Fibroblast of pulmonary artery (primary cell): ENCODE measurements around the gene CACNA2D3.

Source experiments
- DNase-seq: peaks from one replicate; pipeline ENCODE4 v3.0.0-alpha.2; 2010; ENCODE audit warnings: low read depth
- H3K4me3 ChIP-seq: replicated peaks from 2 replicates; pipeline ENCODE4 v1.5.1; 2011; ENCODE audit warnings: low read depth, mild to moderate bottlenecking, control low read depth, low read length, moderate library complexity
- TF ChIP-seq, protein P1 (sequence below): IDR thresholded peaks from 2 replicates; pipeline ENCODE4 v1.5.1; 2011; ENCODE audit warnings: mild to moderate bottlenecking, control low read depth, low read length, inconsistent platforms; ENCODE audit errors: missing control alignments

The CACNA2D3 gene

DNA sequence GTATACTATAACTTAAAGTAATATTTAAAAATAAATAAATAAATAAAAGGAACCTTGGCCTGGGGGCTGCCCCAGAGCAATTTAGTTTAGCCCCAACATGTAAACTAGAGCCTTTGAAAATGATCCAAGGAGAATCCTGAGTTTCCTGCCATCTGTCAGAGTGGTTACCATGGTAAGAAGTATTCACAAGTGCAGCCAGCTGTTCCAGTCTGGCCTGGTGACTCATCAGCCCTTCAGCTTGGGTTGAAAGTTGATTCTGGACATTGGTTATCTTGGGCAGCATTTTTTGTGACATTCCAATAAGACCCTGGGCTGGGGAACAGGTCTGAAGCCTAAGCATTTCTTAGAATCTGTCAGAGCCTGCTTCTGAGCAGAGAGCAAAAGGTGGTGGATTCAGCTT lies 878.2 kb downstream of the CACNA2D3 start:
- TF ChIP-seq, protein P1, sequence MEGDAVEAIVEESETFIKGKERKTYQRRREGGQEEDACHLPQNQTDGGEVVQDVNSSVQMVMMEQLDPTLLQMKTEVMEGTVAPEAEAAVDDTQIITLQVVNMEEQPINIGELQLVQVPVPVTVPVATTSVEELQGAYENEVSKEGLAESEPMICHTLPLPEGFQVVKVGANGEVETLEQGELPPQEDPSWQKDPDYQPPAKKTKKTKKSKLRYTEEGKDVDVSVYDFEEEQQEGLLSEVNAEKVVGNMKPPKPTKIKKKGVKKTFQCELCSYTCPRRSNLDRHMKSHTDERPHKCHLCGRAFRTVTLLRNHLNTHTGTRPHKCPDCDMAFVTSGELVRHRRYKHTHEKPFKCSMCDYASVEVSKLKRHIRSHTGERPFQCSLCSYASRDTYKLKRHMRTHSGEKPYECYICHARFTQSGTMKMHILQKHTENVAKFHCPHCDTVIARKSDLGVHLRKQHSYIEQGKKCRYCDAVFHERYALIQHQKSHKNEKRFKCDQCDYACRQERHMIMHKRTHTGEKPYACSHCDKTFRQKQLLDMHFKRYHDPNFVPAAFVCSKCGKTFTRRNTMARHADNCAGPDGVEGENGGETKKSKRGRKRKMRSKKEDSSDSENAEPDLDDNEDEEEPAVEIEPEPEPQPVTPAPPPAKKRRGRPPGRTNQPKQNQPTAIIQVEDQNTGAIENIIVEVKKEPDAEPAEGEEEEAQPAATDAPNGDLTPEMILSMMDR: no peak
- peak; percentile 88 for DNase-seq
- no peak overlapping the region for H3K4me3 ChIP-seq

DNA sequence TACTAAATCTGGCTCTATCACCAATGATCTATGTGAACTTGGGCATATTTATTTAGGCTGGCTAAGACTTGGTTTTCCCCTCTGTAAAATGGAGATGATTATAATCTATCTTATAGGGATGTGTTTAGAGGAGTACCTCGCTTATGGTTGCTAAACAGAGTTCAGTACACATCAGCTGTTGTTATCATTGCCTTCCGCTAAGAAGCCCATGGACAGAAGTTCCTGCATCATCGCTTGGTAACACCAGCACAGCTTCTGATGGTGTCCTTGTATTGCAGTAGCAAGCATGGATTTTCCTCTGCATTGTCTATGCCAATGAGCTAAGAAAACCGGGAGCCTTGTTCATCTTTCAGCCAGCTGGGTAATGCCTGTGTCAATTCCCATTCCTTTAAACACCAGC lies 878.6 kb downstream of the CACNA2D3 start:
- TF ChIP-seq, protein P1: no peak
- no peak overlapping the region for H3K4me3 ChIP-seq
- DNase-seq: no peak

DNA sequence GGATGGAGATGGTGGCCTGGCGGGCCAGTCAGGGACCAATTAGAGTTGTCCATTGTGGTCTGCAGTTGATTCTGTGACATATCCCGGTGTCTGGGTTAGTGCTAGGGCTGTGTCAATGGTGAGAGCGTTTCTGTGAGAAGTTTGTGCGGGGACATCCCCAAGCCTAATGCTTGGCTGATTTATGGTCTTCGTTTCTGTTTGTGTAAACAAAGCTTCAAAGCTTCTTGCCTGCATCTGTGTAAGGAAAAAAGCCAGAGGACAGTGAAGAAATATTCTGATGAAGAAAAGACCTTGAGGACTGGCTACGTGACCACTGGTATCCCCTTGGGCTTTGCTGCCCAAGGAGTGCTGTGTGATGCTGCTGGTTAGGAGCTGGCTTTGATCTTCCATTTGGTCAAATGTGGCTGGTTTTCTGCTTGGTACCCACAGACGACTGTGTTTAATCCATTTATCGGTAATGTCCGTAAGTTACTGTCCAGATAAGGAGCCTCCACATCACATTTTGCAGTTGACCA lies 880.1 kb downstream of the CACNA2D3 start:
- DNase-seq: no peak
- TF ChIP-seq, protein P1: no peak
- H3K4me3 ChIP-seq: no peak overlapping the region

DNA sequence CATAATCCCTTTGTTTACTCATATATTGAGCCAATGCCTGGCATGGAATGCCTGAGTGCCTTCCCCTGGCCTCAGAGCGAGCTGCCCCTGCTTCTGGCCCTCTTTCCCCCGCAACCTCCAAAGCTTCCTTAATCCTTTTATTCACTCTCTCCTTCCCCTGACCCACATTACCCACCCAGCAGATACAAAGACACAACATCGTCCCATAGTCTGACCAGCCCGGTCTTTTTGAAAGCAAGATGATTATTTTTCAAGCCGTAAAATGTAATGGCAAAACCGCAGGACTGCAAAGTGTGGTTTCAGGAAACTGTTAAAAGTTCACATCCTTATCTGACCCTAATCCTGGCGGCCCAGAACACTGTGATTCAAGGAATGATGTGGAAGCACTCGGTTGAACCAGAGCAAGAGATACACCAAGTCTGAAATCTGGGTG lies 883.9 kb downstream of the CACNA2D3 start:
- H3K4me3 ChIP-seq: no peak overlapping the region
- TF ChIP-seq, protein P1: no peak
- no peak for DNase-seq

DNA sequence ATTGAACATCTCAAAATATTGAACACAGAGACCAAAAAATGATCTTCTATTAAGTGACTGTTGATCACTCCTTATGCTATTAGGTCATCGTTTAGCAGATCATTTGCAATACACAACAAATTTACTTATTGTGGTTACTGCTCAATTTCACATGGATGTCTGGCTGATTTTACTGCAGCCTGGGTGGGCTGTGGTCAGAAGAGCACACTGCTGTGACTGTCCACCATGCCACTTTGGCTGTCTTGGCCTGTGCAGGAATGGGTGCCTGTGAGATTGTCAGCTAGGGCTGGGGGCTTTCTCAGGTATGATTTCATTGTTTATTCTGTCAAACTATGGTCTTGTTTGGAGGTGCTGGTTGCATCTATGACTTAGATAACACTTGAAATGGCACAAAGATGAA lies 885.6 kb downstream of the CACNA2D3 start:
- TF ChIP-seq, protein P1: no peak
- no peak for DNase-seq
- no peak overlapping the region for H3K4me3 ChIP-seq

DNA sequence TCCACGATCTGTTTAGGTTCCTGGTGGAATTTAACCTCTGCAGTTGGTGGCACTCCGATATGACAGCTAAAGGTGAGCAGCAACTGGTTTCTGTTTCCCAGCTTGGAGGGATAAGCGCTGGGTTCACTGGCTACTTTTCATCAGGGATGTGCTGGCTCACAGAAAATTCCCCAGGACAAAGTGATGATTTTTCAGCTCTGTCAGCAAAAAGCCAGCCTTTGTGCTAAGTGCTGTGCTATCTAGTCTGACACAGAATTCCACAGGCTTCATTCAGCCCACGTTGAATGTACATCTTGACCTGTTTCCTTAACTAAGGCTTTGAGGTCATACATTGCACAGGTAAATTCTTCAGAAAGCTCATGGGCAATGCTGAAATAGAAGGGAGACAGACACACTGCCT lies 887.0 kb downstream of the CACNA2D3 start:
- TF ChIP-seq, protein P1: no peak
- no peak overlapping the region for H3K4me3 ChIP-seq
- no peak for DNase-seq

DNA sequence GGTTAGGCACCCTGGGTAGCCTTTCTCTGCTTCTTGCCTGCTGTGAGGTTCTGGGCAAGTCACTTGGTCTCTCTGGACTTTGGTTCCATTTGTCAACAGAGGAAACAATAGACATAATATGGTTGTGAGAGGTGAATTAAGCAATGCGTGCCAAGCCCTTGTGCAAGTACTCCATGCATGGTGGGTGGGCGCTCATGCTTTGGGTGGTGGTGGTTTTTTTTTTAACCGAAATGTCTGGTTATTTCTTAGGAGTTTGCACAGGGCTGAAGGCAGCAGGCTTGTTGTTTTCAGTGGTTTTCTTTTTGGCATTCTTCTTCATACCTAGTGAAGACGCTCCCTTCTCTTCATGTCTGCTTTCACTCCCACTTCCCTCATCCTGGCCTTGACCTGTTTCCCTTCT lies 889.7 kb downstream of the CACNA2D3 start:
- H3K4me3 ChIP-seq: no peak overlapping the region
- TF ChIP-seq, protein P1: no peak
- DNase-seq: no peak
